HepG2 (cell line): ENCODE results near the gene ARTN. TPM values are rescaled to one million over a fixed set of nuclear protein-coding genes. Genes with fewer than 3 reads are reported as not detected.

ENCODE experiments used
- CBFB ChIP-seq: sonication (generic); formaldehyde crosslinking; IDR thresholded peaks from 2 replicates; pipeline ENCODE4 v1.4.0; 2020; ENCODE audit warnings: missing genetic modification reagents
- CHCHD3 ChIP-seq: sonication (generic); formaldehyde crosslinking; IDR thresholded peaks from 2 replicates; pipeline ENCODE4 v1.8.0; 2022; ENCODE audit warnings: mild to moderate bottlenecking, missing genetic modification reagents, moderate library complexity
- CHD2 ChIP-seq: IDR thresholded peaks from 2 replicates; pipeline ENCODE4 v1.6.1; 2011; ENCODE audit warnings: low read depth, low read length, improper control_type of control experiment
- DNMT3B ChIP-seq: conservative IDR thresholded peaks from 2 replicates; pipeline ENCODE4 v1.6.1; 2016; ENCODE audit warnings: missing biosample characterization, control low read depth
- FOSL2 ChIP-seq: sonication (generic); formaldehyde crosslinking; IDR thresholded peaks from 2 replicates; pipeline ENCODE4 v1.4.0; 2020; ENCODE audit warnings: missing genetic modification reagents
- GFI1 ChIP-seq: sonication (generic); formaldehyde crosslinking; IDR thresholded peaks from 2 replicates; pipeline ENCODE4 v1.5.0; 2020; ENCODE audit warnings: missing genetic modification reagents, mild to moderate bottlenecking, borderline replicate concordance
- GMEB1 ChIP-seq: sonication (generic); formaldehyde crosslinking; IDR thresholded peaks from 2 replicates; pipeline ENCODE4 v1.5.1; 2020; ENCODE audit warnings: missing genetic modification reagents, mild to moderate bottlenecking, borderline replicate concordance
- HNF4G ChIP-seq, 2 experiments: sonication (generic) in 1 of 2; formaldehyde crosslinking in 1 of 2; IDR thresholded peaks; 2 replicates each; pipeline versions ENCODE4 v1.4.0 to v1.6.1; 2011 to 2020; ENCODE audit warnings: borderline replicate concordance in 2 of 2, low read depth in 2 of 2, mild to moderate bottlenecking in 2 of 2, low read length in 1 of 2, missing genetic modification reagents in 1 of 2, moderate library complexity in 1 of 2
- MAFF ChIP-seq: IDR thresholded peaks from 2 replicates; pipeline ENCODE4 v1.6.1; 2011; ENCODE audit warnings: low read depth, low read length, improper control_type of control experiment
- MAX ChIP-seq: IDR thresholded peaks from 2 replicates; pipeline ENCODE4 v1.6.1; 2012; ENCODE audit warnings: inconsistent platforms
- NCOA5 ChIP-seq: sonication (generic); formaldehyde crosslinking; IDR thresholded peaks from 2 replicates; pipeline ENCODE4 v1.4.0; 2020; ENCODE audit warnings: missing genetic modification reagents
- NFE2 ChIP-seq: sonication (generic); formaldehyde crosslinking; IDR thresholded peaks from 2 replicates; pipeline ENCODE4 v1.4.0; 2020; ENCODE audit warnings: missing genetic modification reagents
- NONO ChIP-seq, 2 experiments: fragments of 450-650 bp in 1 of 2; sonication (generic) in 1 of 2; formaldehyde crosslinking in 1 of 2; IDR thresholded peaks in 1 of 2; conservative IDR thresholded peaks in 1 of 2; 2 replicates each; pipeline versions ENCODE4 v1.6.1 to v1.8.0; 2017 to 2022; ENCODE audit warnings: mild to moderate bottlenecking in 1 of 2, missing genetic modification reagents in 1 of 2, moderate library complexity in 1 of 2
- PHF21A ChIP-seq: sonication (generic); formaldehyde crosslinking; IDR thresholded peaks from 2 replicates; pipeline ENCODE4 v1.5.0; 2020; ENCODE audit warnings: mild to moderate bottlenecking, missing genetic modification reagents
- PPARG ChIP-seq: conservative IDR thresholded peaks from 2 replicates; pipeline ENCODE4 v1.6.1; 2016; ENCODE audit warnings: missing biosample characterization, missing genetic modification reagents
- REXO4 ChIP-seq: sonication (generic); formaldehyde crosslinking; IDR thresholded peaks from 2 replicates; pipeline ENCODE4 v1.8.0; 2022; ENCODE audit warnings: missing genetic modification reagents, mild to moderate bottlenecking, borderline replicate concordance
- SNAPC2 ChIP-seq: sonication (generic); formaldehyde crosslinking; IDR thresholded peaks from 2 replicates; pipeline ENCODE4 v1.8.1; 2022; ENCODE audit warnings: mild to moderate bottlenecking, missing genetic modification reagents
- STAG1 ChIP-seq: sonication (generic); formaldehyde crosslinking; IDR thresholded peaks from 2 replicates; pipeline ENCODE4 v1.4.0; 2020; ENCODE audit warnings: missing genetic modification reagents
- STAT5B ChIP-seq: sonication (generic); formaldehyde crosslinking; IDR thresholded peaks from 2 replicates; pipeline ENCODE4 v1.4.0; 2020; ENCODE audit warnings: missing genetic modification reagents
- SYNCRIP ChIP-seq: fragments of 200-400 bp; formaldehyde crosslinking; IDR thresholded peaks from 2 replicates; pipeline ENCODE4 v1.6.1; 2018; ENCODE audit warnings: mild to moderate bottlenecking, low read depth, low read length; ENCODE audit not compliant: insufficient read depth
- TFDP2 ChIP-seq: sonication (generic); formaldehyde crosslinking; IDR thresholded peaks from 2 replicates; pipeline ENCODE4 v1.4.0; 2020; ENCODE audit warnings: missing genetic modification reagents
- ZMAT5 ChIP-seq: sonication (generic); formaldehyde crosslinking; IDR thresholded peaks from 2 replicates; pipeline ENCODE4 v1.5.0; 2020; ENCODE audit warnings: mild to moderate bottlenecking, low read depth, missing genetic modification reagents, borderline replicate concordance
- ZNF337 ChIP-seq: sonication (generic); formaldehyde crosslinking; IDR thresholded peaks from 2 replicates; pipeline ENCODE4 v1.5.1; 2020; ENCODE audit warnings: missing genetic modification reagents, low read depth, mild to moderate bottlenecking, borderline replicate concordance
- ZNF431 ChIP-seq: sonication (generic); formaldehyde crosslinking; IDR thresholded peaks from 2 replicates; pipeline ENCODE4 v1.9.0; 2022; ENCODE audit warnings: missing genetic modification reagents, low read depth, mild to moderate bottlenecking, borderline replicate concordance
- ZNF563 ChIP-seq: sonication (generic); formaldehyde crosslinking; IDR thresholded peaks from 2 replicates; pipeline ENCODE4 v1.8.0; 2022; ENCODE audit warnings: mild to moderate bottlenecking, moderate library complexity, missing genetic modification reagents
- ZNF713 ChIP-seq: sonication (generic); formaldehyde crosslinking; IDR thresholded peaks from 2 replicates; pipeline ENCODE4 v1.4.0; 2020; ENCODE audit warnings: mild to moderate bottlenecking, missing genetic modification reagents
- ZSCAN9 ChIP-seq: IDR thresholded peaks from 2 replicates; pipeline ENCODE4 v1.6.1; 2016; ENCODE audit warnings: borderline replicate concordance
- polyA plus RNA-seq, 8 experiments: library from polyadenylated mRNA; depleted of rRNA in 3 of 8; stranded (reverse) in 7 of 8; unstranded in 1 of 8; fragments of >200 nt; fragmentation: Illumina TruSeq in 4 of 8; extraction: Trizol in 4 of 8; gene quantifications; 2 replicates each; pipeline versions ENCODE4 v1.2.1 to v1.2.3, GENCODE V29; 2011 to 2016; ENCODE audit warnings: low read depth in 4 of 8, missing spikeins in 1 of 8, mixed read lengths in 1 of 8; ENCODE audit not compliant: insufficient read depth in 1 of 8
- total RNA-seq, 5 experiments: library from RNA; depleted of rRNA; stranded (reverse); fragments of >200 nt; fragmentation: Illumina TruSeq; extraction: Trizol; gene quantifications; 2 replicates each; pipeline ENCODE4 v1.2.3, GENCODE V29; 2016; ENCODE audit warnings: low read depth in 1 of 5

The ARTN gene
- total and polyA plus RNA-seq, 2 of the 13 experiments (the other 11 are each of a cell fraction or from before 2014, with no cell fraction given) = 0.11 to 0.62 TPM

- TF ChIP-seq NONO (IDR thresholded peaks at IDR 0.05) = no peak
- TF ChIP-seq NONO (CRISPR knock-in tag; conservative IDR thresholded peaks at IDR 0.05) = peak; percentile 90
- TF ChIP-seq CHCHD3 (CRISPR knock-in tag) = peak; percentile 77
- TF ChIP-seq DNMT3B (CRISPR knock-in tag) = no peak
- TF ChIP-seq GMEB1 (CRISPR knock-in tag) = peak; percentile 92
- TF ChIP-seq ZNF713 (CRISPR knock-in tag) = 0 out of 2 replicates have a peak, but pooled peaks have one; percentile 52
- TF ChIP-seq MAX = peak; percentile 99
- TF ChIP-seq NCOA5 = no peak
- peak; percentile 66; the same call in 1 of the 2 replicates for TF ChIP-seq GFI1 (CRISPR knock-in tag)
- peak; percentile 70 for TF ChIP-seq STAG1 (CRISPR knock-in tag)
- TF ChIP-seq PPARG = peak; percentile 23; the same call in 1 of the 2 replicates
- TF ChIP-seq MAFF = no peak
- peak; percentile 49; the same call in 1 of the 2 replicates for TF ChIP-seq ZSCAN9 (CRISPR knock-in tag)
- TF ChIP-seq FOSL2 = peak; percentile 40
- TF ChIP-seq SNAPC2 = 0 out of 2 replicates have a peak, but pooled peaks have one; percentile 59
- TF ChIP-seq NFE2 (CRISPR knock-in tag) = no peak
- peak; percentile 34 for TF ChIP-seq ZNF431 (CRISPR knock-in tag)
- peak; percentile 89 for TF ChIP-seq PHF21A
- TF ChIP-seq REXO4 (CRISPR knock-in tag) = no peak
- 0 out of 2 replicates have a peak, but pooled peaks have one; percentile 75 for TF ChIP-seq ZNF337 (CRISPR knock-in tag)
- TF ChIP-seq CBFB (CRISPR knock-in tag) = peak; percentile 89
- TF ChIP-seq SYNCRIP = no peak
- peak; percentile 52; the same call in 1 of the 2 replicates for TF ChIP-seq ZNF563 (CRISPR knock-in tag)
- 0 out of 2 replicates have a peak, but pooled peaks have one; percentile 33 for TF ChIP-seq STAT5B (CRISPR knock-in tag)
- no peak for TF ChIP-seq CHD2
- peak; percentile 89 for TF ChIP-seq TFDP2 (CRISPR knock-in tag)
- no peak for TF ChIP-seq ZMAT5 (CRISPR knock-in tag)
- no peak for TF ChIP-seq HNF4G (IDR thresholded peaks at IDR 0.05; ENCODE audit: borderline replicate concordance, low read depth, low read length)
- TF ChIP-seq HNF4G (CRISPR knock-in tag; IDR thresholded peaks at IDR 0.05; ENCODE audit: borderline replicate concordance, low read depth) = no peak
Measured at GRCh38 chr1:43946236-43947060, 12.8 kb downstream of the ARTN start, which contains the start of gene IPO13 (continued).
